K562 (cell line): ENCODE data around the gene DGCR6L.

ENCODE experiments used
- BHLHE40 ChIP-seq: IDR thresholded peaks from 2 replicates; pipeline ENCODE4 v1.6.1; 2011; ENCODE audit warnings: low read length, improper control_type of control experiment
- CEBPB ChIP-seq: fragments of 450-650 bp; IDR thresholded peaks from 2 replicates; pipeline ENCODE4 v1.6.1; 2016; ENCODE audit warnings: missing genetic modification characterization, missing compliant biosample characterization
- CTCF ChIP-seq, 3 experiments: IDR thresholded peaks in 2 of 3; conservative IDR thresholded peaks in 1 of 3; 2 replicates each; pipeline ENCODE4 v1.5.1; 2011 to 2012; ENCODE audit warnings: low read length in 3 of 3, mild to moderate bottlenecking in 3 of 3, control low read depth in 2 of 3, improper control_type of control experiment in 1 of 3, inconsistent platforms in 1 of 3, low read depth in 1 of 3, mixed read lengths in 1 of 3, moderate library complexity in 1 of 3; ENCODE audit not compliant: insufficient read depth in 2 of 3
- EP300 ChIP-seq: IDR thresholded peaks from 2 replicates; pipeline ENCODE4 v1.6.1; 2012; ENCODE audit warnings: low read length, improper control_type of control experiment
- ESRRA ChIP-seq: fragments of 450-650 bp; IDR thresholded peaks from 2 replicates; pipeline ENCODE4 v1.6.1; 2014; ENCODE audit warnings: low read depth, mild to moderate bottlenecking, moderate library complexity, borderline replicate concordance
- HNRNPLL ChIP-seq: fragments of 200-400 bp; formaldehyde crosslinking; IDR thresholded peaks from 2 replicates; pipeline ENCODE4 v1.6.1; 2017; ENCODE audit warnings: low read length, low read depth, mild to moderate bottlenecking; ENCODE audit not compliant: poor library complexity, severe bottlenecking
- NFIC ChIP-seq: fragments of 450-650 bp; IDR thresholded peaks from 2 replicates; pipeline ENCODE4 v1.6.1; 2017; ENCODE audit warnings: mild to moderate bottlenecking, inconsistent platforms
- NKRF ChIP-seq: fragments of 450-650 bp; IDR thresholded peaks from 2 replicates; pipeline ENCODE4 v1.6.1; 2016; ENCODE audit warnings: borderline replicate concordance
- TEAD4 ChIP-seq, 2 experiments: sonication (generic) in 1 of 2; formaldehyde crosslinking in 1 of 2; IDR thresholded peaks; 2 replicates each; pipeline versions ENCODE4 v1.6.1 to v1.8.0; 2012 to 2022; ENCODE audit warnings: borderline replicate concordance in 1 of 2, inconsistent platforms in 1 of 2, low read length in 1 of 2, mild to moderate bottlenecking in 1 of 2, missing genetic modification reagents in 1 of 2
- TRIM24 ChIP-seq, 2 experiments: fragments of 450-650 bp; IDR thresholded peaks; 2 replicates each; pipeline ENCODE4 v1.6.1; 2016
- ZNF780A ChIP-seq: fragments of 250-450 bp; sonication (Bioruptor Pico); IDR thresholded peaks from 2 replicates; pipeline ENCODE4 v1.5.0; 2021; ENCODE audit warnings: mild to moderate bottlenecking
- TF ChIP-seq, protein P1 (sequence below), 2 experiments: fragments of 450-650 bp; formaldehyde crosslinking in 1 of 2; IDR thresholded peaks; 2 replicates each; pipeline versions ENCODE4 v1.4.0 to v1.6.1; 2014 to 2020; ENCODE audit warnings: mild to moderate bottlenecking in 2 of 2, borderline replicate concordance in 1 of 2, low read depth in 1 of 2

DNA sequence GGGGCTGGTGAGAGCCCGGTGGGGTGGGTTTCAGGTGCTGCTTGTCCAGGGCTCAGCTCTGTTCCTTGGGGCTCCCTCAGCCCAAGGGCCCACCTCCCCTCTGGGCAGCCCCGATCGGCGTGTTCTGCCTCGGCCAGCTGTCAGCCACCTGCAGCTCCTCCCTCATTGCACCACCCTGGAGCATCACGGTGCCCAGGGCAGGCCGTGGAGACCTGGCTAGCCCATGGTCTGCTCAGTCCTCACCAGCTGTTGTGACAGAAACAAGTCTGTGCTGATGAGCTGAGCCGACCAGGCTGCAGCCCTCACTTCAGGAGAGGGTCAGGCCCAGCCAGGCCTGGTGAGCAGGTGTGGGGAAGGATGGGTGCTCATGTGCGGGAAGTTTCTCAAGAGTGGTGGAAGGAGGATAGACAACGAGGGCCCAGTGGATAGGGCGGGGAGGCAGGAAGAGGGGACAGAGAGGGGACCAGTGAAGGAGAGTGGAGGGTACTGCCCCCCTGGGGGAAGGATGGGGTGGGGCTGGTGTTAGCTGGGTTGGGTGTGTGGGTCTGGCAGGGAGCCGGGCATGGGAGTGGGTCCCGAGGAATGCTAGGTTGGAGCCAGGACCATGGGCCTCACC is 35.3 kb downstream of the DGCR6L start:
- TF ChIP-seq BHLHE40: no peak
- TF ChIP-seq CTCF (IDR thresholded peaks at IDR 0.05 in 2 of 3, conservative IDR thresholded peaks at IDR 0.05 in 1 of 3; ENCODE audit: insufficient read depth in 2 of 3, low read depth in 1 of 3, low read length in 3 of 3): 0 out of 6 replicates have a peak, but pooled peaks of 1 of the 3 experiments have one; percentile 1
- no peak for TF ChIP-seq TRIM24 (IDR thresholded peaks at IDR 0.05)
- no peak for TF ChIP-seq ESRRA
- TF ChIP-seq, protein P1, sequence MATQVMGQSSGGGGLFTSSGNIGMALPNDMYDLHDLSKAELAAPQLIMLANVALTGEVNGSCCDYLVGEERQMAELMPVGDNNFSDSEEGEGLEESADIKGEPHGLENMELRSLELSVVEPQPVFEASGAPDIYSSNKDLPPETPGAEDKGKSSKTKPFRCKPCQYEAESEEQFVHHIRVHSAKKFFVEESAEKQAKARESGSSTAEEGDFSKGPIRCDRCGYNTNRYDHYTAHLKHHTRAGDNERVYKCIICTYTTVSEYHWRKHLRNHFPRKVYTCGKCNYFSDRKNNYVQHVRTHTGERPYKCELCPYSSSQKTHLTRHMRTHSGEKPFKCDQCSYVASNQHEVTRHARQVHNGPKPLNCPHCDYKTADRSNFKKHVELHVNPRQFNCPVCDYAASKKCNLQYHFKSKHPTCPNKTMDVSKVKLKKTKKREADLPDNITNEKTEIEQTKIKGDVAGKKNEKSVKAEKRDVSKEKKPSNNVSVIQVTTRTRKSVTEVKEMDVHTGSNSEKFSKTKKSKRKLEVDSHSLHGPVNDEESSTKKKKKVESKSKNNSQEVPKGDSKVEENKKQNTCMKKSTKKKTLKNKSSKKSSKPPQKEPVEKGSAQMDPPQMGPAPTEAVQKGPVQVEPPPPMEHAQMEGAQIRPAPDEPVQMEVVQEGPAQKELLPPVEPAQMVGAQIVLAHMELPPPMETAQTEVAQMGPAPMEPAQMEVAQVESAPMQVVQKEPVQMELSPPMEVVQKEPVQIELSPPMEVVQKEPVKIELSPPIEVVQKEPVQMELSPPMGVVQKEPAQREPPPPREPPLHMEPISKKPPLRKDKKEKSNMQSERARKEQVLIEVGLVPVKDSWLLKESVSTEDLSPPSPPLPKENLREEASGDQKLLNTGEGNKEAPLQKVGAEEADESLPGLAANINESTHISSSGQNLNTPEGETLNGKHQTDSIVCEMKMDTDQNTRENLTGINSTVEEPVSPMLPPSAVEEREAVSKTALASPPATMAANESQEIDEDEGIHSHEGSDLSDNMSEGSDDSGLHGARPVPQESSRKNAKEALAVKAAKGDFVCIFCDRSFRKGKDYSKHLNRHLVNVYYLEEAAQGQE (IDR thresholded peaks at IDR 0.05; ENCODE audit: borderline replicate concordance): no peak
- TF ChIP-seq, protein P1 (CRISPR knock-in tag; IDR thresholded peaks at IDR 0.05; ENCODE audit: low read depth): no peak
- TF ChIP-seq NFIC: no peak
- TF ChIP-seq EP300: no peak
- TF ChIP-seq NKRF: no peak
- TF ChIP-seq ZNF780A (CRISPR knock-in tag): no peak
- no peak for TF ChIP-seq CEBPB
- no peak for TF ChIP-seq TEAD4 (IDR thresholded peaks at IDR 0.05; ENCODE audit: low read length)
- no peak for TF ChIP-seq TEAD4 (CRISPR knock-in tag; IDR thresholded peaks at IDR 0.05; ENCODE audit: borderline replicate concordance)
- TF ChIP-seq HNRNPLL: no peak
